ENCODE results near the gene SLIT3. TPM values are rescaled to one million over a fixed set of nuclear protein-coding genes. Genes with fewer than 3 reads are reported as not detected.

The SLIT3 gene
- total and polyA plus RNA-seq, 2 experiments from 2014 or later: 0.59 to 0.71 TPM

DNA sequence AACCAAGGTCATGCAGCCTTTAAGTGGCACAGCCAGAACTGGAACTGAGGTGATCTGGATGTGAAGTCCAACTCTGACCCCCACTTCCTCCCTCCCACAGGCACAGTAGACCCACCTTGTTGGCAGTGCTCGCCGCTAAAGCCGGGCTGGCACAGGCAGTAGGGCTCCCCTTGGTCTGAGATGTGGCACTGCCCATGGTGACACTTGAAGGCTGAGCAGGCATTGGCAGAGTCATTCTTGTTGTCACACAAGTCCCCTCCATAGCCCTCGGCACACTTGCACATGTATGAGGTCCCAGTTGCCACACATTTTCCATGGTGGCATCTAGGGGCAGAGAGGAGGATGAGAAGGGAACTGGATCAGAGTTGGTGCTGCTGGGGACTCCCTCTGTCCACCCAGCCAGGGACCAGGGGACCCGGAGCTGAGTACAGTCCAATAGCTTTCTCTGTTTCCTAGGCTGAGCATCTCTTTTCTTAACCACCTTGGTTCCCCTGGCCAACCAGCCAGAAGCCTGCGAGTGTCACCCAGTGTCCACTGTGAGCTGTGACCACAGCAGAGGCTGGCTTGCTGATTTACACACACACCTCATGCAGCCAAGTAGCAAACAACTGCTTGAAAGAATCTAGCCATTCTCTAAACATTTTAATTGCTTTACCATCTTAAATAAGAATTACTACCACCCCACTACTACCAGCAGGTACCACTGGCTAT is 631.1 kb downstream of the SLIT3 start:
- Histone ChIP-seq H3K79me2 (replicated peaks; ENCODE audit: insufficient read depth) (no peaks in the 10 kb centered on the region), H3K9me2 (ENCODE audit: insufficient read depth) (no peaks in the 10 kb centered on the region), H3K27me3 (ENCODE audit: insufficient read depth) (no peaks in the 10 kb centered on the region), H4K20me1 (replicated peaks; ENCODE audit: insufficient read depth) (no peaks in the 10 kb centered on the region), H3K4me2 (no peak overlapping the region), H2AFZ (no peak overlapping the region), H3K4me1 (ENCODE audit: insufficient read depth) (no peaks in the 10 kb centered on the region), H3K4me3 (no peak overlapping the region), H3F3A (replicated peaks; ENCODE audit: low read depth) (no peaks in the 10 kb centered on the region), H3K27ac (ENCODE audit: low read depth) (no peak overlapping the region), H3K36me3 (ENCODE audit: insufficient read depth) (no peaks in the 10 kb centered on the region)
- Mint-ChIP-seq H3K27me3 (ENCODE audit: insufficient read depth, low read depth, poor library complexity) (peaks cover 1% of the 10 kb centered on the region), H3K4me3 (no peak overlapping the region), H3K27ac (no peak overlapping the region), H3K36me3 (ENCODE audit: low read depth) (no peaks in the 10 kb centered on the region), H3K9me3 (no peaks in the 10 kb centered on the region), H3K4me1 (peaks cover 3% of the 10 kb centered on the region; the same call in 1 of the 3 replicates)
- TF ChIP-seq ZNF114 (CRISPR knock-in tag; IDR thresholded peaks at IDR 0.05) (no peak), CREB1 (CRISPR knock-in tag; IDR thresholded peaks at IDR 0.05; ENCODE audit: low read depth) (no peak), NANOG (IDR thresholded peaks at IDR 0.05; ENCODE audit: borderline replicate concordance) (no peak), STAT1 (IDR thresholded peaks at IDR 0.05; ENCODE audit: unreplicated experiment) (no peak), EZH2 (IDR thresholded peaks at IDR 0.05; ENCODE audit: low read depth, unreplicated experiment) (no peak), POLR2AphosphoS5 (IDR thresholded peaks at IDR 0.05; ENCODE audit: low read depth) (no peak), EZH2phosphoT487 (IDR thresholded peaks at IDR 0.05; ENCODE audit: unreplicated experiment) (no peak), JUNB (IDR thresholded peaks at IDR 0.05; ENCODE audit: unreplicated experiment) (no peak), ZNF331 (CRISPR knock-in tag; IDR thresholded peaks at IDR 0.05; ENCODE audit: low read depth) (no peak), ZNF462 (CRISPR knock-in tag; IDR thresholded peaks at IDR 0.05) (no peak)
- TF ChIP-seq, protein P1, sequence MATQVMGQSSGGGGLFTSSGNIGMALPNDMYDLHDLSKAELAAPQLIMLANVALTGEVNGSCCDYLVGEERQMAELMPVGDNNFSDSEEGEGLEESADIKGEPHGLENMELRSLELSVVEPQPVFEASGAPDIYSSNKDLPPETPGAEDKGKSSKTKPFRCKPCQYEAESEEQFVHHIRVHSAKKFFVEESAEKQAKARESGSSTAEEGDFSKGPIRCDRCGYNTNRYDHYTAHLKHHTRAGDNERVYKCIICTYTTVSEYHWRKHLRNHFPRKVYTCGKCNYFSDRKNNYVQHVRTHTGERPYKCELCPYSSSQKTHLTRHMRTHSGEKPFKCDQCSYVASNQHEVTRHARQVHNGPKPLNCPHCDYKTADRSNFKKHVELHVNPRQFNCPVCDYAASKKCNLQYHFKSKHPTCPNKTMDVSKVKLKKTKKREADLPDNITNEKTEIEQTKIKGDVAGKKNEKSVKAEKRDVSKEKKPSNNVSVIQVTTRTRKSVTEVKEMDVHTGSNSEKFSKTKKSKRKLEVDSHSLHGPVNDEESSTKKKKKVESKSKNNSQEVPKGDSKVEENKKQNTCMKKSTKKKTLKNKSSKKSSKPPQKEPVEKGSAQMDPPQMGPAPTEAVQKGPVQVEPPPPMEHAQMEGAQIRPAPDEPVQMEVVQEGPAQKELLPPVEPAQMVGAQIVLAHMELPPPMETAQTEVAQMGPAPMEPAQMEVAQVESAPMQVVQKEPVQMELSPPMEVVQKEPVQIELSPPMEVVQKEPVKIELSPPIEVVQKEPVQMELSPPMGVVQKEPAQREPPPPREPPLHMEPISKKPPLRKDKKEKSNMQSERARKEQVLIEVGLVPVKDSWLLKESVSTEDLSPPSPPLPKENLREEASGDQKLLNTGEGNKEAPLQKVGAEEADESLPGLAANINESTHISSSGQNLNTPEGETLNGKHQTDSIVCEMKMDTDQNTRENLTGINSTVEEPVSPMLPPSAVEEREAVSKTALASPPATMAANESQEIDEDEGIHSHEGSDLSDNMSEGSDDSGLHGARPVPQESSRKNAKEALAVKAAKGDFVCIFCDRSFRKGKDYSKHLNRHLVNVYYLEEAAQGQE (IDR thresholded peaks at IDR 0.05; ENCODE audit: unreplicated experiment): no peak
- TF ChIP-seq, protein P2, sequence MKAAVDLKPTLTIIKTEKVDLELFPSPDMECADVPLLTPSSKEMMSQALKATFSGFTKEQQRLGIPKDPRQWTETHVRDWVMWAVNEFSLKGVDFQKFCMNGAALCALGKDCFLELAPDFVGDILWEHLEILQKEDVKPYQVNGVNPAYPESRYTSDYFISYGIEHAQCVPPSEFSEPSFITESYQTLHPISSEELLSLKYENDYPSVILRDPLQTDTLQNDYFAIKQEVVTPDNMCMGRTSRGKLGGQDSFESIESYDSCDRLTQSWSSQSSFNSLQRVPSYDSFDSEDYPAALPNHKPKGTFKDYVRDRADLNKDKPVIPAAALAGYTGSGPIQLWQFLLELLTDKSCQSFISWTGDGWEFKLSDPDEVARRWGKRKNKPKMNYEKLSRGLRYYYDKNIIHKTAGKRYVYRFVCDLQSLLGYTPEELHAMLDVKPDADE (IDR thresholded peaks at IDR 0.05): no peak
- TF ChIP-seq, protein P3, sequence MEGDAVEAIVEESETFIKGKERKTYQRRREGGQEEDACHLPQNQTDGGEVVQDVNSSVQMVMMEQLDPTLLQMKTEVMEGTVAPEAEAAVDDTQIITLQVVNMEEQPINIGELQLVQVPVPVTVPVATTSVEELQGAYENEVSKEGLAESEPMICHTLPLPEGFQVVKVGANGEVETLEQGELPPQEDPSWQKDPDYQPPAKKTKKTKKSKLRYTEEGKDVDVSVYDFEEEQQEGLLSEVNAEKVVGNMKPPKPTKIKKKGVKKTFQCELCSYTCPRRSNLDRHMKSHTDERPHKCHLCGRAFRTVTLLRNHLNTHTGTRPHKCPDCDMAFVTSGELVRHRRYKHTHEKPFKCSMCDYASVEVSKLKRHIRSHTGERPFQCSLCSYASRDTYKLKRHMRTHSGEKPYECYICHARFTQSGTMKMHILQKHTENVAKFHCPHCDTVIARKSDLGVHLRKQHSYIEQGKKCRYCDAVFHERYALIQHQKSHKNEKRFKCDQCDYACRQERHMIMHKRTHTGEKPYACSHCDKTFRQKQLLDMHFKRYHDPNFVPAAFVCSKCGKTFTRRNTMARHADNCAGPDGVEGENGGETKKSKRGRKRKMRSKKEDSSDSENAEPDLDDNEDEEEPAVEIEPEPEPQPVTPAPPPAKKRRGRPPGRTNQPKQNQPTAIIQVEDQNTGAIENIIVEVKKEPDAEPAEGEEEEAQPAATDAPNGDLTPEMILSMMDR (conservative IDR thresholded peaks at IDR 0.05; ENCODE audit: low read depth in 2 of 2): no peak
- DNase-seq (ENCODE audit: low spot score): no peak
- no peak for ATAC-seq

All from GM23338 (cell line).